ENCODE measurements around the gene DCTN1. TPM values are rescaled to one million over a fixed set of nuclear protein-coding genes. Genes with fewer than 3 reads are reported as not detected.

Gene DCTN1
- total RNA-seq, 2 donors from 2014 or later, result 93.9 to 294 TPM

- 72% methylated on average over 7 of the region's 7 CpGs for WGBS
Measured at GRCh38 chr2:74425523-74425922, 45.4 kb upstream of the DCTN1 start.

GRCh38 chr2:74424995-74425406, 44.9 kb upstream of the DCTN1 start:
- Histone ChIP-seq H3K27me3 (replicated peaks; ENCODE audit: insufficient read depth) (no peaks in the 10 kb centered on the region), H3K4me1 (replicated peaks) (no peaks in the 10 kb centered on the region), H3K9me3 (no peaks in the 10 kb centered on the region), H3K27ac (no peak overlapping the region), H3K36me3 (peaks cover 0 to 11% of the 10 kb centered on the region in 2 donors), H3K4me3 (no peak overlapping the region)
- TF ChIP-seq CTCF (IDR thresholded peaks at IDR 0.05), result no peak
- no peak for TF ChIP-seq POLR2A (IDR thresholded peaks at IDR 0.05)
- no peak for TF ChIP-seq POLR2AphosphoS5 (IDR thresholded peaks at IDR 0.05)
- WGBS, result 77% methylated on average over 5 of the region's 5 CpGs
- intact Hi-C loops (cut with DNase I), result no loop called here
- DNase-seq (ENCODE audit: low spot score), result no peak

More at GRCh38 chr2:74425523-74425922, 45.4 kb upstream of the DCTN1 start:
- intact Hi-C loops (cut with DNase I), result no loop called here
- H3K36me3 ChIP-seq, result peaks cover 0 to 11% of the 10 kb centered on the region in 2 donors
- H3K9me3 ChIP-seq, result no peaks in the 10 kb centered on the region
- H3K4me3 ChIP-seq, result no peak overlapping the region
- no peak for DNase-seq (ENCODE audit: low spot score)
- H3K4me1 ChIP-seq (replicated peaks), result no peaks in the 10 kb centered on the region
- H3K27me3 ChIP-seq (replicated peaks; ENCODE audit: insufficient read depth), result no peaks in the 10 kb centered on the region
- no peak overlapping the region for H3K27ac ChIP-seq
- TF ChIP-seq CTCF (IDR thresholded peaks at IDR 0.05) (no peak), POLR2A (IDR thresholded peaks at IDR 0.05) (no peak), POLR2AphosphoS5 (IDR thresholded peaks at IDR 0.05) (no peak)

GRCh38 chr2:74424139-74424992, 44.3 kb upstream of the DCTN1 start:
- 86% methylated on average over 5 of the region's 5 CpGs for WGBS
- H3K27ac ChIP-seq, result no peak overlapping the region
- no peak for TF ChIP-seq CTCF (IDR thresholded peaks at IDR 0.05)
- TF ChIP-seq POLR2AphosphoS5 (IDR thresholded peaks at IDR 0.05), result no peak
- TF ChIP-seq POLR2A (IDR thresholded peaks at IDR 0.05), result no peak
- no peak overlapping the region for H3K4me3 ChIP-seq
- intact Hi-C loops (cut with DNase I), result no loop called here
- H3K4me1 ChIP-seq (replicated peaks), result no peaks in the 10 kb centered on the region
- H3K9me3 ChIP-seq, result no peaks in the 10 kb centered on the region
- no peaks in the 10 kb centered on the region for H3K27me3 ChIP-seq (replicated peaks; ENCODE audit: insufficient read depth)
- DNase-seq (ENCODE audit: low spot score), result no peak
- H3K36me3 ChIP-seq, result peaks cover 0 to 6% of the 10 kb centered on the region in 2 donors

- Histone ChIP-seq H3K4me1 (replicated peaks) (no peaks in the 10 kb centered on the region), H3K27ac (no peak overlapping the region), H3K4me3 (no peak overlapping the region), H3K27me3 (replicated peaks; ENCODE audit: insufficient read depth) (no peaks in the 10 kb centered on the region), H3K9me3 (no peaks in the 10 kb centered on the region), H3K36me3 (peaks cover 0 to under 1% of the 10 kb centered on the region in 2 donors)
- WGBS, result 78% methylated on average over 9 of the region's 9 CpGs
- TF ChIP-seq POLR2AphosphoS5 (IDR thresholded peaks at IDR 0.05), result no peak
- TF ChIP-seq CTCF (IDR thresholded peaks at IDR 0.05), result no peak
- no peak for TF ChIP-seq POLR2A (IDR thresholded peaks at IDR 0.05)
- intact Hi-C loops (cut with DNase I), result no loop called here
- no peak for DNase-seq (ENCODE audit: low spot score)
Measured at GRCh38 chr2:74423231-74424095, 43.4 kb upstream of the DCTN1 start.
